HG03442 (cell line): ENCODE results near the gene CACNA1C.

Source experiments
- ATAC-seq: cut with Tn5 transposase; IDR thresholded peaks from one replicate; pipeline ENCODE4 v1.9.1; 2021; ENCODE audit warnings: mild to moderate bottlenecking, moderate library complexity; ENCODE audit not compliant: unreplicated experiment

CACNA1C gene

DNA sequence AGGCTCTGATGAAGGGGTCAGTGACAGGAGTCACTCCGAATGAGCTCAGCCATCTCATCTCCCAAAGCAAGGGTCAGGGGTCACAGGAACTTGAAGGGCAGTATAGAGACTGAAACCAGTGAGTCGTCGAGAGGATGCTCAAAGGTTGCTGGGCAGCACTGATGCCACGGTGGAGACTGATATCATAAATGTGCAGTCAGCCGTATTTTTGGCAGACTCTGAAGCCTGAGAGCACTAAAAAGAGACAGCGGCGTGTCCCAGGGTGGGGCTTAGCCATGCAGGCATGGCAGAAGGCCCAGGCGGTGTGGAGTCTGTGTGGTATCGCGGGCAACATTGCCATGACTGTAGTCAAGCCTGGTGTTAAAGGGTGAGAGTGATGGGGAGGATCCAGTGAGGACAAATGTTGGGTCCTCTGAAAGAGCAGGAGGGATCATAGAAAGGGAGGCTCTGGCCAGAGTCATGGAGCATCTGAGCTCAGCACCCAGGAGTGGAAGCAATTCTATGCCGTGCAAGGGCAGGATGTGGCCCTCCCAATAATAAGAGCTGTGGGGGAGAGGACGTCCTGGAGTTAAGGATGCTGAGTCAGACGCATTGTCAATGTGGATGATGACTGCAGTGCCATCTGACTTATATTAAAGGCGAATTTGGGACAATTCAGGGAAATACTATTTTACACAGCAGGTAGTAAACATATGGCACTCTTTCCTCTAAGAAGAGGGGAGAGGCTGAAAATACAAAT, 500.8 kb downstream of the CACNA1C start:
- ATAC-seq, result no peak

- no peak for ATAC-seq
Measured at GRCh38 chr12:2555487-2556082, 502.8 kb downstream of the CACNA1C start.

DNA sequence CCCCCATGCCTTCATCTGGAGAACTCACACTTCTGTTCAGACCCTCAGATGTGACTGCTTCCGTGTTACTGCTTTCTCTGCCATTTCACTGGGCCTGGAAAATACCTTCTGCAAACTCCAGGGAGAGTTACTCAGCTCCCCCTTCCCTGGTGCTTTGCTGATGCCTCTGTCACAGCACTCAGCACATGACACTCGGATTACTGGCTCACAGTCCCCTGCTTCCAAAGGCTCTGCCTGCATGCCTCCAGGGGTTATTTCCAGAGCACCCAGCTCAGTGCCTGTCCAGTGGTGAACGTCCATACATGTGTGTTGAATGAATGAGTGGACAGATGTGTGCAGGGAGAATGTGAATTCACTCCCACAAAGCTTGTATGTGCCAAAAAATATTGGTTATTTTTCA, 504.8 kb downstream of the CACNA1C start:
- ATAC-seq, result no peak

GRCh38 chr12:2559931-2560330, 507.1 kb downstream of the CACNA1C start:
- no peak for ATAC-seq

GRCh38 chr12:2560356-2560755, 507.6 kb downstream of the CACNA1C start:
- ATAC-seq, result no peak

DNA sequence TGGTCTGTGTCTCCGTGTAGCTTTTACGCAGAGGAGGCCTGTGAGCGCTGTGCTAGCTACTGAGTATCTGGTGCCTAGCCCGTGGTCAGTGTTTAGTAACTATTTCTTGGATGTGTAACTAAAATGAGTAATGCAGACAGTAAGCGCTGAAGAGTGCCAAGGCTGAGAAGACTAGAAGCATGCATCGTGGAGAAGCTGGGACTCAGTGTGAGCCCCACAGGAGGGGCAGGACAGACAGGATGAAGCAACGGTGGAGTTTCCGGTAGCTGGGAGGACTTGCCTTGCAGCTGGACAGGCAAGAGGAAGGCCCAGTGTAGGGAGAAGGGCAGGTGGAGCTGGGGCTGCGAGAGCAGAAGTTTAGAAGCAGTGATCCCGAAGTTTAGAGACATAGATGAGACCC, 508.6 kb downstream of the CACNA1C start:
- no peak for ATAC-seq

GRCh38 chr12:2562400-2562799, 509.6 kb downstream of the CACNA1C start:
- no peak for ATAC-seq

DNA sequence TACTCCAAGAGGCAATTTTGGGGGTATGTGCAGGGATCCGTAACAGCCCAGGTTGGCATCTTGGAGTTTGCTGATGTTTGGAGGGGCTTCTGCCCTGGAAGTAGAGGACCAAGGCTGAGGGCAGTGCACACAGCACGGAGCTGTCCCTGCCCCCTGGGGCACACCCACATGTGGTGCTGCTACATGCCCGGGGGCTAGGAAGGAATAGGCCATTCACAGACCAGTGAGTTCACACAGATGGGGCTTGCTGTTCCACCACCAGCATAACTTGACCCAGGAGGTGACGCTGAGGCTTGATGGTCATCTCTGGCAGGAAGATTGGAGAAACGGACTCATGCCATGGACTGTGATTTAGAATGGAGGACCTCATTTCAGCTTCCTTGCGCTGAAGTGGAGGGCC, 510.9 kb downstream of the CACNA1C start:
- no peak for ATAC-seq

DNA sequence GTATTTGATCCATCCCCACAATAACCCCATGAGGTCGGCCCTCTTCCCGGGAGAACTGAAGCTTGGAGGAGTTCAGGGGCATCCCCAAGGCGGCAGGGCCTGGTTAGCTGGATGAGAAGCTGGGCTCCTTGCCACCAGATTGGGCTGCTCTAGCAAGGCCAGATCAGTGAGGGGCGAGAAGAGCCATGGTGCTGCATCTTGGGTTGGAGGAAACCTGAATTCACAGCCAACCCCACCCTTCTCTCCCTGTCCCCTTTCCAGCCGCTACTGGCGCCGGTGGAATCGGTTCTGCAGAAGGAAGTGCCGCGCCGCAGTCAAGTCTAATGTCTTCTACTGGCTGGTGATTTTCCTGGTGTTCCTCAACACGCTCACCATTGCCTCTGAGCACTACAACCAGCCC, 513.4 kb downstream of the CACNA1C start:
- ATAC-seq, result no peak

DNA sequence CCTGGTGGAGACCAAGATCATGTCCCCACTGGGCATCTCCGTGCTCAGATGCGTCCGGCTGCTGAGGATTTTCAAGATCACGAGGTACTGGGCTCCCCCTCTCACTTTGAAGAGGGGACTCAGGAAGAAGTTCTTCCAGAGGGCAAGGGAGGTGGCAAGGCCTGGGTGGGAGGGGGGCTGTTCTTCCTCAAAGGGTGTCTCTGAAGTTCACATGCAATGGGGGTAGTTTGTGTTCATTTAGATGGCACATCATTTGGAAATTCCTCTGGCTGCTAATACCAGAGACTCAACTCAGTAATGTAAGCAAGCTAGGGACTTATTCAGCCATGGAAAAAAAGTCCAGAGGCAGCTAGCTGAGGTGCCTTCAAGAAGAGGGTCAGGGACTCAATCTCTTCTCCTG, 514.9 kb downstream of the CACNA1C start:
- ATAC-seq, result no peak

DNA sequence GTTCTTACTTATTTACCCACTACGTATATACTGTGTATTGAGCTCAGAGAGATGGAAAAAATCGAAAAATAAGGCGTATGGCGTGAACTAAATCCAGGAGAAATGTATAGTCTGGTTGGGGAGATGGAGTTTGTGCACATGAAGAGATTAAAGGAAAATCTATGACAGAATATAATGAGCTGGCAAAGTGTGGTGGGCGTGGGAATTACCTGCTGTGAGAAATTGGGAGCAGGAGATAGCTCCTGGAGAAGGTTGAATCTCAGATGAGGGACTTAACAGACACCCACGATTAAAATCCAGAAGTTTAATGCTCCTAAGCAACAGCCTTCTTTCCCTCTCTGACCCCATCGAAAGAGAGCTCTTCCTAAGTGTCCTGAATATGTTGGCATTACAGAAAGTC, 517.8 kb downstream of the CACNA1C start:
- no peak for ATAC-seq

- no peak for ATAC-seq
Measured at GRCh38 chr12:2574355-2574935, 521.7 kb downstream of the CACNA1C start.

DNA sequence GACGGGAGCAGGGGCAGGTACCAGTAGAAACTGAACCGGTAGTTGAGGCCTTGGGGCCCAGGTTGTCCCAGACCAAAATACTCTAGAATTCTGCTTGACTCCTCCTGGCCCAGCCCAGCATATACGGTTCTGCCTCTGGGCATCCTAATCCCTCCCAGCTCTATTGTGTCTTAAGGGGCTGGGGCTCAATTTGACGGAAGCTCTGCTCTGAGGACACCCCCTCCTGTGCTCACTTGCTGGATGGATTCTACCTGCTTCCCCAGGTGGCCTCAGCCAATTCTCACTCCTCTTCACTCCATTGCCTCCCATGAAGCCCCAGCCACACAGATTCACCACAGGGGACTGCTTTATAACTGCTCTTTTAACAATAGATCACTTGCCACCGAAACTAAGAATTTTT, 522.5 kb downstream of the CACNA1C start:
- no peak for ATAC-seq

GRCh38 chr12:2578211-2578610, 525.4 kb downstream of the CACNA1C start:
- ATAC-seq, result no peak

- no peak for ATAC-seq
Measured at GRCh38 chr12:2578772-2579171, 526.0 kb downstream of the CACNA1C start.

DNA sequence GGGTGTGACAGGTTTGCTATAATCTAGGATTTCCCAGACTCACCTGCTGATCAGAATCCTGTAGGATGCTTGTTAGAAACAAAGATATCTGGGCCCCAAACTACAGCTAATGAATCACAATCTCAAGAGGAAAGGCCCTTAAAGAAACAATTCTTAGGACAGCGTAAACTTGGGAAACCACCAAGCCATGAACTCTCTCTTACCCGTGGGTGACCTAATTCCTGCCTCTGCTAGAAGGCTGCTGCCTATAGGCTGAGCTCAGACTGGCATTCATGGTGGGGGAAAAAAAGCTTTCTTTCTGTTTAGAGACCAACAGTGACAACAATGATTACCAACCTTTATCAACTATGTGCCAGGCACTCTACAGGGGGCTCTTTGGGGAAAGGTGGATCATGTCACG, 528.0 kb downstream of the CACNA1C start:
- no peak for ATAC-seq

- ATAC-seq, result no peak
Measured at GRCh38 chr12:2581293-2582045, 528.7 kb downstream of the CACNA1C start.

- ATAC-seq, result no peak
Measured at GRCh38 chr12:2582631-2583030, 529.8 kb downstream of the CACNA1C start.

GRCh38 chr12:2583091-2583497, 530.3 kb downstream of the CACNA1C start:
- ATAC-seq, result no peak

DNA sequence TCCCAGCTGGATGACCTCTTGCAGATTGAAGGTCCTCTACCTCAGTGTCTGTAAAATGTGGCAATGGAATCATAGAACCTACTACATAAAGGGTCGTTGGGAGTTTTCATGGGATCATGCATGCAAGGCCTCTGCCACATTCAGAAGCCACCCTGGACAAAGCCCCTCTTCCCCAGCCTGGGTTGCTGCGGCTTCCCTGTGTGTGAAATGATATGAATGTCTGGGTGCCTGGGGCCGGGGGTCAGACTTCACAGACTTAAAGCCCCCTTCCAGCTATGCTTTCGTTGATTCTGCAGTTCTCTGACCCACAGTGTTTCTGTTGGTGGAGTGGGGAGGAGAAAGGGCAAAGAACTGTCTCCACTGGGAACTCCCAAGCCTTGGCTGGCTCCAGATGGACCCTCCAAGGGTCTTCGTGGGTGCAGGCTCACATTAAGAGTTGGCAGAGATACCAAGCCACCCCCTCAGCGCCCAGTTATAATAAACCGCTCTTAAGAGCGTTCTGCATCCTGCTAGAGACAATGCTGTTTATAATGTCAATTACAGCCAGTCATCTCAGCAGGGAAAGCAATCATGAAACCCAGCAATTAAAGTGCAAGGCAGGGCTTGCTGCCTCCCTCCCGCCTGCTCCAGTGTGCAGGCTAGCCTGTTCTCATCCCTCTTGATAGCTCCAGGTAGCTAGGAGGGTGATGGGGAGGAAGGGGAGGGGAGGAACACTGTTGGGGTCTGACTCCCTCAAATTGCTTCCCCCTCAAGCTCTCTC, 531.0 kb downstream of the CACNA1C start:
- ATAC-seq, result no peak
